Smooth muscle cell of the pulmonary artery (primary cell): ENCODE results near the gene ANKRD13D. TPM values are rescaled to one million over a fixed set of nuclear protein-coding genes. Genes with fewer than 3 reads are reported as not detected.

ENCODE experiments used
- total RNA-seq: library from RNA; depleted of rRNA; stranded (reverse); fragments of >200 nt; gene quantifications from 2 replicates; pipeline ENCODE4 v1.2.3, GENCODE V29; 2014

ANKRD13D gene
- total RNA-seq: 31.9 and 57.9 TPM in 2 replicates

GRCh38 chr11:67289226-67289650 is at the start of gene ANKRD13D:
Gene ANKRD13D, plus strand, starts transcription at chr11:67289303. Its CDS starts 158 bp downstream, at chr11:67289461.

DNA sequence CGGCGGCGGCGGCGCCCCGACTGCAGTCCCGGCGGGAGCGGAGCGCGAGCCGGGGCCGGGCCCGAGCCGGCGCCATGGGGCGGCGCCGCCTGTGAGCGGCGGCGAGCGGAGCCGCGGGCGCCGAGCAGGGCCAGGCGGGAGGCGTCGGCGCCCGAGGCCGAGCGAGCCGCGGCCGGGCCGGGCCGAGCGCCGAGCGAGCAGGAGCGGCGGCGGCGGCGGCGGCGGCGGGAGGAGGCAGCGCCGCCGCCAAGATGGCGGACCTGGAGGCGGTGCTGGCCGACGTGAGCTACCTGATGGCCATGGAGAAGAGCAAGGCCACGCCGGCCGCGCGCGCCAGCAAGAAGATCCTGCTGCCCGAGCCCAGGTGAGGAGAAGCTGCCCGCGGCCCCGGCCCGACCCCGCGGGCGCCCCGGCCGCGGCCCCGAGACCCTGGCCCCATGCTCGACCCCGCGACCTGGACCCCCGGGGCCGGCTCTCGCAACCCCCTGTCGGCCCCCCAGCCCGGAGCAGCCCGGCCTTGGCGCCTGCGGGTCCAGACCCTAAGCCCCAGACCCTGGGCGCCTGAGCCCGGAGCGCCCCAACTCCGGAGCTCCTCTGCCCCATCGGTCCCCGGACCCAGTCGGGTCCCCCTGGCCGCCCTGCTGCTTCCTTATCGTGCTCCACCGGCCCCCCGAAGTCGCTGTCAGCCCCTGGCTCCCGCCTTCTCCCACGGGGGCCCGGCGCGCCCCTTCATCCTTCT is 22.5 kb upstream of the ANKRD13D start, which contains the start of gene GRK2:
TSS of gene GRK2 (plus strand) at position 25 of the 739 bp plus-strand sequence. CDS start at position 252, 227 bp downstream.

GRCh38 chr11:67303132-67303834 is 14.2 kb downstream of the ANKRD13D start, which contains the start of gene SSH3:
Gene SSH3, plus strand, starts transcription at chr11:67303530. Its CDS starts 96 bp downstream, at chr11:67303626.

Other genes with a start within 250 kb of the ANKRD13D start
- gene RHOD, start 232.5 kb upstream of the ANKRD13D start, total RNA-seq: 9.1 and 10.6 TPM in 2 replicates
- gene KDM2A, start 170.0 kb upstream of the ANKRD13D start, total RNA-seq: 60.1 and 60.7 TPM in 2 replicates
- gene GRK2, start 22.8 kb upstream of the ANKRD13D start, total RNA-seq: 38.8 and 44.9 TPM in 2 replicates
- 13.4 and 16.8 TPM in 2 replicates for gene SSH3, start 14.2 kb downstream of the ANKRD13D start, total RNA-seq
- 39.9 and 47.6 TPM in 2 replicates for gene POLD4, start 64.2 kb downstream of the ANKRD13D start, total RNA-seq
- gene CLCF1, start 84.3 kb downstream of the ANKRD13D start, total RNA-seq: 4.4 and 5.3 TPM in 2 replicates
- 6.9 and 9.8 TPM in 2 replicates for gene RAD9A, start 102.7 kb downstream of the ANKRD13D start, total RNA-seq
- gene PPP1CA, start 112.6 kb downstream of the ANKRD13D start, total RNA-seq: 102 and 108 TPM in 2 replicates
- gene TBC1D10C, start 114.8 kb downstream of the ANKRD13D start, total RNA-seq: not detected in 2 replicates
- gene CARNS1, start 126.4 kb downstream of the ANKRD13D start, total RNA-seq: 0.59 and 0.69 TPM in 2 replicates
- gene RPS6KB2, start 139.2 kb downstream of the ANKRD13D start, total RNA-seq: 33.7 and 36.5 TPM in 2 replicates
- gene PTPRCAP, start 148.4 kb downstream of the ANKRD13D start, total RNA-seq: 0.17 and 0.46 TPM in 2 replicates
- gene CORO1B, start 154.2 kb downstream of the ANKRD13D start, total RNA-seq: 88.7 and 110 TPM in 2 replicates
- gene GPR152, start 163.4 kb downstream of the ANKRD13D start, total RNA-seq: not detected in 2 replicates
- under 0.01 TPM in 1 of 2 replicates, not detected in the other for gene CABP4, start 166.1 kb downstream of the ANKRD13D start, total RNA-seq
- gene TMEM134, start 179.9 kb downstream of the ANKRD13D start, total RNA-seq: 51.5 and 53.7 TPM in 2 replicates
- 77.1 and 89.2 TPM in 2 replicates for gene AIP, start 193.7 kb downstream of the ANKRD13D start, total RNA-seq
- 26.5 and 36.7 TPM in 2 replicates for gene PITPNM1, start 216.1 kb downstream of the ANKRD13D start, total RNA-seq
- 18.4 and 25.0 TPM in 2 replicates for gene CDK2AP2, start 218.9 kb downstream of the ANKRD13D start, total RNA-seq
- not detected in 2 replicates for gene CABP2, start 234.1 kb downstream of the ANKRD13D start, total RNA-seq